ENCODE results near the gene SRP68.

GRCh38 chr17:76080768-76081287 is 8.5 kb upstream of the SRP68 start:
- TF ChIP-seq RAD21 (IDR thresholded peaks at IDR 0.05; ENCODE audit: low read length) = no peak
- TF ChIP-seq MAZ (IDR thresholded peaks at IDR 0.05; ENCODE audit: borderline replicate concordance, low read depth, low read length) = no peak
- TF ChIP-seq CTCF (conservative IDR thresholded peaks at IDR 0.05; ENCODE audit: low read depth, low read length) = no peak
- no peak for TF ChIP-seq POLR2A (IDR thresholded peaks at IDR 0.05; ENCODE audit: low read depth, low read length)
- TF ChIP-seq RFX5 (IDR thresholded peaks at IDR 0.05; ENCODE audit: low read depth, low read length) = no peak
- no peak for TF ChIP-seq ELK1 (IDR thresholded peaks at IDR 0.05; ENCODE audit: borderline replicate concordance, low read depth, low read length)
- TF ChIP-seq RCOR1 (IDR thresholded peaks at IDR 0.05; ENCODE audit: insufficient replicate concordance, low read length) = no peak
- no peak for TF ChIP-seq BHLHE40 (IDR thresholded peaks at IDR 0.05; ENCODE audit: low read depth, low read length)
- TF ChIP-seq SMC3 (IDR thresholded peaks at IDR 0.05; ENCODE audit: low read depth, low read length) = no peak
- no peak for TF ChIP-seq MAFK (IDR thresholded peaks at IDR 0.05; ENCODE audit: low read depth, low read length)
- TF ChIP-seq MXI1 (IDR thresholded peaks at IDR 0.05; ENCODE audit: borderline replicate concordance, low read depth, low read length) = no peak
- TF ChIP-seq CHD1 (IDR thresholded peaks at IDR 0.05; ENCODE audit: low read depth, low read length) = no peak

Measured in IMR-90 (cell line).